K562 (cell line): ENCODE data around the gene DNAJC17. TPM values are rescaled to one million over a fixed set of nuclear protein-coding genes. Genes with fewer than 3 reads are reported as not detected.

Source experiments
- ATAC-seq: fragments of 200-7000 bp; cut with Tn5 transposase; 3 replicates; pipeline ENCODE4 v1.9.1; 2020; ENCODE audit warnings: moderate library complexity
- Bru-seq: library from RNA; stranded (reverse); fragments of 400-500 nt; gene quantifications from one replicate; lab custom pipeline; 2021; lab: Mats Ljungman, UMichigan
- BruChase-seq, 2 experiments: library from RNA; stranded (reverse); fragments of 400-500 nt; gene quantifications; one replicate each; lab custom pipeline; 2021; lab: Mats Ljungman, UMichigan
- BruUV-seq: library from RNA; stranded (reverse); fragments of 400-500 nt; replicated peaks from 2 replicates; lab custom pipeline; 2021; lab: Mats Ljungman, UMichigan
- CTCF ChIA-PET: fragments of 300-600 bp; formaldehyde crosslinking; extraction: SDS; loops from one replicate; lab custom pipeline; 2021; ENCODE audit warnings: low intra/inter-chr PET ratio; lab: Yijun Ruan, JAX
- POLR2A ChIA-PET: fragments of 300-600, 350-650 bp; sonication (Branson Sonifier 250); formaldehyde crosslinking; extraction: SDS; loops from one replicate; lab custom pipeline; 2021; ENCODE audit warnings: antibody characterized with exemption, inconsistent platforms; lab: Yijun Ruan, JAX
- DNase-seq, 4 experiments: peaks; one replicate each; pipeline versions ENCODE4 v3.0.0 to v3.0.0-alpha.2; 2011 to 2018; ENCODE audit warnings: low spot score in 3 of 4, mixed read lengths in 3 of 4; ENCODE audit errors: extremely low read depth in 1 of 4
- FAIRE-seq: peaks from 2 replicates; lab custom pipeline; 2011; peaks lifted over from hg19 to GRCh38; lab: Jason Lieb, UNC
- H2AFZ ChIP-seq: 2 replicates; pipeline ENCODE4 v1.6.0; 2011; ENCODE audit warnings: low read depth, low read length, control low read depth, inconsistent platforms
- H3K27ac ChIP-seq: fragments of 200-600 bp; 3 replicates; pipeline ENCODE4 v1.8.0; 2011; ENCODE audit warnings: low read depth, mild to moderate bottlenecking, control low read depth, inconsistent platforms, low read length, moderate library complexity, mixed read lengths; ENCODE audit errors: extremely low read depth
- H3K27me3 ChIP-seq, 2 experiments: fragments of 300-600 bp in 1 of 2; 2 replicates in 1 of 2; 3 replicates in 1 of 2; pipeline versions ENCODE4 v1.6.0 to v1.8.0; 2011; ENCODE audit warnings: inconsistent platforms in 2 of 2, low read length in 2 of 2, mild to moderate bottlenecking in 1 of 2, mixed read lengths in 1 of 2, moderate library complexity in 1 of 2; ENCODE audit not compliant: control insufficient read depth in 2 of 2, insufficient read depth in 2 of 2
- H3K36me3 ChIP-seq: fragments of 300-600 bp; 3 replicates; pipeline ENCODE4 v1.8.0; 2011; ENCODE audit warnings: mild to moderate bottlenecking, low read length, inconsistent platforms; ENCODE audit not compliant: control insufficient read depth, insufficient read depth
- H3K4me1 ChIP-seq, 2 experiments: fragments of 200-600 bp in 1 of 2; replicated peaks in 1 of 2; 2 replicates in 1 of 2; 3 replicates in 1 of 2; pipeline versions ENCODE4 v1.5.1 to v1.8.0; 2011; ENCODE audit warnings: inconsistent platforms in 2 of 2, low read length in 2 of 2, mild to moderate bottlenecking in 1 of 2, mixed read lengths in 1 of 2, moderate library complexity in 1 of 2; ENCODE audit not compliant: control insufficient read depth in 2 of 2, insufficient read depth in 2 of 2
- H3K4me2 ChIP-seq: 2 replicates; pipeline ENCODE4 v1.6.1; 2011; ENCODE audit warnings: low read length, control low read depth, inconsistent platforms, mixed read lengths; ENCODE audit not compliant: insufficient read depth
- H3K4me3 ChIP-seq: fragments of 200-600 bp; sonication (generic), shearing (Covaris generic); 2 replicates; pipeline ENCODE4 v1.5.1; 2016; ENCODE audit warnings: control low read depth, inconsistent platforms
- H3K79me2 ChIP-seq: fragments of 200-600 bp; 3 replicates; pipeline ENCODE4 v1.8.0; 2011; ENCODE audit warnings: low read length, inconsistent platforms; ENCODE audit not compliant: control insufficient read depth, insufficient read depth
- H3K9ac ChIP-seq, 2 experiments: 2 replicates each; pipeline versions ENCODE4 v1.6.0 to v1.6.1; 2011; ENCODE audit warnings: low read depth in 2 of 2, low read length in 2 of 2, control low read depth in 1 of 2, inconsistent platforms in 1 of 2, mild to moderate bottlenecking in 1 of 2, mixed read lengths in 1 of 2; ENCODE audit not compliant: insufficient read depth in 1 of 2
- H3K9me1 ChIP-seq: one replicate; pipeline ENCODE4 v1.6.0; 2011; ENCODE audit warnings: inconsistent platforms, mild to moderate bottlenecking, low read length, moderate library complexity; ENCODE audit not compliant: control insufficient read depth, insufficient read depth
- H3K9me3 ChIP-seq: replicated peaks from 2 replicates; pipeline ENCODE4 v1.5.1; 2011; ENCODE audit warnings: low read depth, low read length, inconsistent platforms; ENCODE audit not compliant: control insufficient read depth, insufficient read depth
- H4K20me1 ChIP-seq: replicated peaks from 2 replicates; pipeline ENCODE4 v1.6.1; 2011; ENCODE audit warnings: low read length, inconsistent platforms, mixed read lengths; ENCODE audit not compliant: control insufficient read depth, insufficient read depth
- AFF1 ChIP-seq, 2 experiments: fragments of 450-650 bp; IDR thresholded peaks; 2 replicates each; pipeline ENCODE4 v1.6.1; 2018; ENCODE audit warnings: mild to moderate bottlenecking in 2 of 2, low read depth in 1 of 2; ENCODE audit not compliant: partially characterized antibody in 2 of 2
- ARNT ChIP-seq, 2 experiments: fragments of 450-650 bp; IDR thresholded peaks; 2 replicates each; pipeline ENCODE4 v1.6.1; 2016; ENCODE audit warnings: mild to moderate bottlenecking in 1 of 2
- ATF1 ChIP-seq, 2 experiments: fragments of 450-650 bp in 1 of 2; IDR thresholded peaks; 2 replicates each; pipeline ENCODE4 v1.6.1; 2016; ENCODE audit warnings: missing compliant biosample characterization in 1 of 2, missing genetic modification characterization in 1 of 2
- BHLHE40 ChIP-seq: IDR thresholded peaks from 2 replicates; pipeline ENCODE4 v1.6.1; 2011; ENCODE audit warnings: low read length, improper control_type of control experiment
- BMI1 ChIP-seq: fragments of 150-350 bp; IDR thresholded peaks from 2 replicates; pipeline ENCODE4 v1.6.1; 2014; ENCODE audit warnings: low read length
- NFXL1 ChIP-seq: fragments of 450-650 bp; formaldehyde crosslinking; IDR thresholded peaks from 2 replicates; pipeline ENCODE4 v1.4.0; 2021; ENCODE audit warnings: mild to moderate bottlenecking
- ZNF12 ChIP-seq: sonication (generic); formaldehyde crosslinking; IDR thresholded peaks from 2 replicates; pipeline ENCODE4 v1.4.0; 2020; ENCODE audit warnings: mild to moderate bottlenecking, missing genetic modification reagents
- ZNF146 ChIP-seq: IDR thresholded peaks from one replicate; pipeline ENCODE4 v1.6.1; 2018; ENCODE audit warnings: missing compliant biosample characterization; ENCODE audit not compliant: unreplicated experiment
- ZNF165 ChIP-seq: fragments of 250-450 bp; sonication (Bioruptor Pico); IDR thresholded peaks from 2 replicates; pipeline ENCODE4 v1.4.0; 2020; ENCODE audit warnings: borderline replicate concordance
- ZNF41 ChIP-seq: fragments of 250-450 bp; sonication (Bioruptor Pico); conservative IDR thresholded peaks from 2 replicates; pipeline ENCODE4 v1.4.0; 2020; ENCODE audit warnings: mild to moderate bottlenecking
- WGBS: fragments of 100-300 bp; shearing (Covaris generic); methylation state at CpG from one replicate; pipeline ENCODE4 v1.1.6; 2016; ENCODE audit warnings: low coverage, mixed read lengths; ENCODE audit not compliant: insufficient coverage; ENCODE audit errors: missing lambda C conversion rate; 5-methylcytosine and 5-hydroxymethylcytosine counted together
- in situ Hi-C: fragments of 300-500 bp; cut with MboI; formaldehyde crosslinking; loops from 4 replicates; pipeline ENCODE4 v1.15.0; 2018; ENCODE audit warnings: inconsistent platforms, mixed read lengths
- intact Hi-C: fragments of 100-400 bp; cut with micrococcal nuclease; formaldehyde crosslinking; loops from 2 replicates; pipeline ENCODE4 v1.14.2; 2022
- long read RNA-seq, 3 experiments: library from polyadenylated mRNA in 2 of 3; library from RNA in 1 of 3; unstranded in 2 of 3; stranded (forward) in 1 of 3; transcript quantifications; one replicate each; pipeline ENCODE4 v2.0.0, GENCODE V29; 2019 to 2022
- polyA minus RNA-seq, 3 experiments: library from RNA; depleted of rRNA, polyadenylated mRNA; stranded (reverse); fragments of >200 nt; gene quantifications; 2 replicates each; pipeline ENCODE4 v1.2.3, GENCODE V29; 2011
- polyA plus RNA-seq, 8 experiments: library from polyadenylated mRNA; depleted of rRNA in 4 of 8; stranded (reverse) in 5 of 8; unstranded in 3 of 8; fragments of >200 nt; fragmentation: Nextera tagmentation in 2 of 8; fragmentation: Illumina TruSeq in 1 of 8; extraction: Ambion mirVana in 2 of 8; extraction: Trizol in 1 of 8; gene quantifications; 2 replicates each; pipeline versions ENCODE4 v1.2.1 to v1.2.3, GENCODE V29; 2011 to 2014; ENCODE audit warnings: inconsistent platforms in 1 of 8, missing spikeins in 1 of 8
- total RNA-seq, 7 experiments: library from RNA; depleted of rRNA in 6 of 7; stranded (reverse); fragments of >200 nt in 6 of 7; fragmentation: Illumina TruSeq in 2 of 7; extraction: Trizol in 2 of 7; gene quantifications; 2 replicates each; pipeline versions ENCODE4 v1.2.1 to v1.2.3, GENCODE V29; 2011 to 2021; ENCODE audit warnings: low replicate concordance in 1 of 7

Gene DNAJC17, protein sequence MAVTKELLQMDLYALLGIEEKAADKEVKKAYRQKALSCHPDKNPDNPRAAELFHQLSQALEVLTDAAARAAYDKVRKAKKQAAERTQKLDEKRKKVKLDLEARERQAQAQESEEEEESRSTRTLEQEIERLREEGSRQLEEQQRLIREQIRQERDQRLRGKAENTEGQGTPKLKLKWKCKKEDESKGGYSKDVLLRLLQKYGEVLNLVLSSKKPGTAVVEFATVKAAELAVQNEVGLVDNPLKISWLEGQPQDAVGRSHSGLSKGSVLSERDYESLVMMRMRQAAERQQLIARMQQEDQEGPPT
- total RNA-seq (2011; cell fraction: chromatin; rRNA removed; ENCODE audit: low replicate concordance) = 52.2 and 75.8 TPM in 2 replicates
- total RNA-seq (2011; cell fraction: nucleolus; rRNA removed) = 35.9 and 41.6 TPM in 2 replicates
- total RNA-seq (2011; cell fraction: nucleoplasm; rRNA removed) = 34.0 and 47.2 TPM in 2 replicates
- total RNA-seq (2014; rRNA removed) (57.9 and 60.3 TPM in 2 replicates), total RNA-seq (2014; rRNA removed; fragmentation: Illumina TruSeq; extraction: Trizol) (39.5 and 44.2 TPM in 2 replicates), total RNA-seq (2015; rRNA removed; fragmentation: Illumina TruSeq; extraction: Trizol) (58.4 and 61.5 TPM in 2 replicates), total RNA-seq (2021) (31.2 and 41.0 TPM in 2 replicates), polyA plus RNA-seq (2011; rRNA removed) (33.8 and 37.9 TPM in 2 replicates), polyA plus RNA-seq (2014; fragmentation: Illumina TruSeq; extraction: Trizol) (51.3 and 68.6 TPM in 2 replicates), polyA plus RNA-seq (2014; fragmentation: Nextera tagmentation; extraction: Ambion mirVana) (1 to 10 TPM; 2.4 to 9.1 TPM), polyA plus RNA-seq (2014; rRNA removed) (66.6 and 79.4 TPM in 2 replicates), polyA minus RNA-seq (2011; rRNA and poly(A)+ RNA removed) (24.9 and 30.8 TPM in 2 replicates), Bru-seq, nascent RNA (percentile 68 among the genes with signal in this experiment), BruChase-seq, experiment 1, labeled RNA remaining after a 2-hour chase (percentile 69 among the genes with signal in this experiment), BruChase-seq, experiment 2, labeled RNA remaining after a 6-hour chase (percentile 67 among the genes with signal in this experiment)
- polyA plus RNA-seq (2011; cell fraction: cytosol; rRNA removed) = 38.9 and 62.7 TPM in 2 replicates
- 54.0 and 67.1 TPM in 2 replicates for polyA plus RNA-seq (2011; cell fraction: nucleus; rRNA removed)
- polyA plus RNA-seq (2012) = 31.6 and 35.7 TPM in 2 replicates
- polyA minus RNA-seq (2011; cell fraction: cytosol; rRNA and poly(A)+ RNA removed) = 16.6 and 22.6 TPM in 2 replicates
- 9.8 and 36.0 TPM in 2 replicates for polyA minus RNA-seq (2011; cell fraction: nucleus; rRNA and poly(A)+ RNA removed)
- long read RNA-seq, experiment 1, transcript DNAJC17-201 (11 exons, 3,731 nt) = major isoform, 24 of 38 reads
- long read RNA-seq, experiment 1, partial matches to known transcripts = 6 of 38 reads
- long read RNA-seq, experiment 1, other reads (novel, unspliced or antisense) = 8 of 38 reads
- long read RNA-seq, experiment 2, partial matches to known transcripts = 12 of 18 reads
- long read RNA-seq, experiment 2, other reads (novel, unspliced or antisense) = 3 of 18 reads
- long read RNA-seq, experiment 3, transcript DNAJC17-201 (11 exons, 3,731 nt) = major isoform, 20 of 28 reads
- long read RNA-seq, experiment 3, partial matches to known transcripts = 2 of 28 reads
- long read RNA-seq, experiment 3, other reads (novel, unspliced or antisense) = 6 of 28 reads

DNA sequence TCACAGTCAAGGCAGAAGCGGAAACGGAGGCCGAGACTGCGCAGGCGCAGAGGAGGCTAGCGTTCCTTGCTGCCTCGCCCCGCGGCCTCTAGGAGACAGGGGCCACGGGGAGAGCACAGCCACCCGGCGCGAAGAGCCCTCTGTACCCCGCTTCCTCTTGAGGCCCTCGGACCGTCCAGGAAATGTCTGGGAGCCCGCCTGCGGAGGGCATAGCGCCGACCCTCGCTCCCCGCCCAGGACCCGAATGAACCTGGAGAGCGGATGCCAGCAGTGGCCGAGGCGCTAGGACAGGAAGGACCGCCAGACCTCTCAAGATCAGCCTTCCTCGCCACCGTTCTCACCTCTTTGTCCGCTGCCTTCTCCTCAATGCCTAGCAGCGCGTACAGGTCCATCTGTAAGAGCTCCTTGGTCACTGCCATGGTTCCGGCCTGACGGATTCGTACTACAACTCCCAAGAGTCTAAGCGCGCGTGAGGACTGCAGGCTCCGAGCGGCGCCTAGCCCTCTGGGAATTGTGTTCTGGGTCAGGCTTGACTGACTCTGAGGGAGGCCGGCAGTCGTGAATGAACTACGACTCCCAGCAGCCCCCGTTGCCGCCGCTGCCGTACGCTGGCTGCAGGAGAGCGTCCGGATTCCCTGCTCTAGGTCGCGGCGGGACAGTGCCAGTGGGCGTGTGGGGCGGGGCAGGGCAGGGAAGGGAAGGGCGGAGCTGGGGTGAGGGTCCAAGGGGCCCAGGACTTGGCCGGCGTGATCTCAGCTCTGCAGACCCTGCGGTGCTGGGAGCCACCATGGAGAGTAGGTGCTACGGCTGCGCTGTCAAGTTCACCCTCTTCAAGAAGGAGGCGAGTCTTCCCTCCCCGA lies at the start of gene DNAJC17, which contains the start of gene ZFYVE19:
Gene DNAJC17, minus strand, starts transcription at position 446 of the 860 bp plus-strand sequence. Its CDS starts 27 bp downstream, at position 419.
Gene ZFYVE19, plus strand, starts transcription at position 62 of the 860 bp plus-strand sequence. Its CDS starts 501 bp downstream, at position 563.
- Histone ChIP-seq H3K27me3 (no peaks in the 10 kb centered on the region), H3K79me2 (peaks cover 19% of the 10 kb centered on the region), H3K4me3 (peak within 1 kb of the TSS; percentile 81), H2AFZ (peak within 1 kb of the TSS; percentile 100), H3K9ac (peak within 1 kb of the TSS; percentile 96 to 98), H3K36me3 (peaks cover 29% of the 10 kb centered on the region), H3K9me3 (no peaks in the 10 kb centered on the region; the same call in 1 of the 2 replicates), H3K9me1 (peaks cover 3% of the 10 kb centered on the region), H3K27ac (peak within 1 kb of the TSS; percentile 95), H4K20me1 (no peaks in the 10 kb centered on the region), H3K4me1 (peaks cover 13 to 15% of the 10 kb centered on the region in 2 experiments; a peak in 4 of 5 replicates), H3K4me2 (peak within 1 kb of the TSS; percentile 98)
- FAIRE-seq (peak; percentile 99), ATAC-seq (peak; percentile 99), DNase-seq (peak; percentile 86 to 98 (median 90))
- intact Hi-C loops = no loop called here
- in situ Hi-C loops = no loop called here
- ChIA-PET POLR2A (interaction anchor here (0.7 to 1.8 kb wide), 5 partner anchors 9 to 339 kb away, joined by 3 to 12 read pairs (median 3); no protein-coding TSS in a partner anchor), CTCF (no interaction called here)
- no TSS peak for BruUV-seq
- under 1% methylated on average over 55 of the region's 64 CpGs for WGBS
- TF ChIP-seq BMI1 = no peak
- 0 out of 2 replicates have a peak, but pooled peaks have one; percentile 57 for TF ChIP-seq ZNF41 (CRISPR knock-in tag)
- TF ChIP-seq ZNF146 = no peak
- no peak; the same call in 1 of the 2 replicates for TF ChIP-seq BHLHE40
- TF ChIP-seq NFXL1 = no peak
- TF ChIP-seq ZNF12 (CRISPR knock-in tag) = 0 out of 2 replicates have a peak, but pooled peaks have one; percentile 35
- peak in 1 of 2 experiments; percentile 98 for TF ChIP-seq AFF1 (IDR thresholded peaks at IDR 0.05; ENCODE audit: low read depth in 1 of 2, partially characterized antibody in 2 of 2)
- TF ChIP-seq ARNT (IDR thresholded peaks at IDR 0.05) = peak in 1 of 2 experiments; percentile 20; a peak in 1 of 4 replicates
- peak; percentile 37; the same call in 1 of the 2 replicates for TF ChIP-seq ZNF165 (CRISPR knock-in tag)
- no peak for TF ChIP-seq ATF1 (CRISPR knock-in tag; IDR thresholded peaks at IDR 0.05)
- peak; percentile 93 for TF ChIP-seq ATF1 (tag; IDR thresholded peaks at IDR 0.05)
